Stimulated activated CD4-positive, alpha-beta T cell treated with anti-CD3 and anti-CD28 coated beads, Interleukin-4, amount 100 ng/mL, for 48 hours (primary cell): ENCODE results near the gene RASSF5.

Experiments
- DNase-seq, 2 donors: peaks; one replicate each; pipeline ENCODE4 v3.0.0-alpha.2; 2020; ENCODE audit warnings: low read depth in 2 of 2

Gene RASSF5

DNA sequence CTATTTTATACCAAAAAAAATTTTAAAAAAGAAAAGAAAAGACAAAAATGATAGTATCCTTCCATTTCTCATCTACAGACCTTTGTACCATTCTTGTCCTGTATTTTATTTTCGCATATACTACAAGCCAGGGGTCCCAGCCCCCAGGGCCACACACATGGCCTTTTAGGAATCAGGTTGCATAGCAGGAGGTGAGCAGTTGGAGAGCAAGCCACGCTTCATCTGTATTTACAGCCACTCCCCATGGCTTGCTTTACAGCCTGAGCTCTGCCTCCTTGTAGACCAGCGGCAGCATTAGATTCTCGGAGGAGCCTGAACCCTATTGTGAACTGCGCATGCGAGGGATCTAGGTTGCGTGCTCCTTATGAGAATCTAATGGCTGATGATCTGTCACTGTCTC lies 39.8 kb downstream of the RASSF5 start:
- no peak for DNase-seq

GRCh38 chr1:206550446-206550845 lies 43.1 kb downstream of the RASSF5 start:
- no peak for DNase-seq

DNA sequence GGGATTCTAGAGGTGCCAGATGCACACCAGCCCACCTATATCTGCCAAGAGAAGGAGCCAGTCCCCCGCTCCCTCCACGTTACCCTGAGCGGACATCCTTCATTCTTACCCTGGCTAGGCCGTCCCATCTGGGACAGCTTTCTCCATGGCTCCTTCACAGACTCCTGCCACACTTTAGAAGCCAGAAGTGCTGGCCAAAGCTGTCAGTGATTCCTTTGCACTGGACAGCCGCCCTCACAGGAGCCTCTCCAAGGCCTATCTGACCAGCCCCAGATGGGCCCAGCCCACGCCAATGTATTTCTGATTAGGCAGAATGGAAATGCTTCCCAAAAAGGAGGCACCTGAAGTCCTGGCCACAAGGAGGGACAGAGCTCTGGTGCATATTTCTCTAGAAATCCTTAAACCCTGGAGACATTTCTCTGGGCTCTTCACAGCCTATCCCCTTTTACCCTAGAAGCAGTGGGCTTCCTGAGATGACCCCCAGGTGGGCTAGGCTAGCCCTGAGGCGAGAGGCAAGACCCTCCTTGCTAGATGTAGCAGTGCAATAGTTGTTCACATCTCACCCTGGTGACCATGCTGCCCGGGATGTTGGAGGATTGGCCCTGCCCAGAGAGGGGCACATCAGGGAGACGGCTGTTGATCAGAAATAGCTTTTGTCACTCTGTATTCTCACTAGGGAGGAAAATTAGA lies 44.1 kb downstream of the RASSF5 start:
- DNase-seq, result no peak

DNA sequence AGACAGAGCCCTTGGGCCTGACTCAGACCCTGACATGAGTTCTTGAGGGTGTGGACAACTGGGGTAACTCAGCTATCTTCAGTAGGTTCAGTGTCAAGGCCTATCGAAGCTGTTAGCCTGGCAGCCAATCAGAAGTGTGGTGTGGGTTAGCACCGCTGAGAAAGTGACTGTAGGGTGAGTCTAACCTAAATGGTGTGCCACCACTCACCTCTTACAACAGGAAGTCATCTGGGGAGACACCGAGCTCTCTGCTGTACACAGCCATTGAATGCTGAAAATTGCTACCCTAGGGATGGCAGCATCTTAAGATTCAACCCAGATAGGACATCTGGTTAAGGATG lies 44.6 kb downstream of the RASSF5 start:
- DNase-seq, result peak; percentile 46 to 57

DNA sequence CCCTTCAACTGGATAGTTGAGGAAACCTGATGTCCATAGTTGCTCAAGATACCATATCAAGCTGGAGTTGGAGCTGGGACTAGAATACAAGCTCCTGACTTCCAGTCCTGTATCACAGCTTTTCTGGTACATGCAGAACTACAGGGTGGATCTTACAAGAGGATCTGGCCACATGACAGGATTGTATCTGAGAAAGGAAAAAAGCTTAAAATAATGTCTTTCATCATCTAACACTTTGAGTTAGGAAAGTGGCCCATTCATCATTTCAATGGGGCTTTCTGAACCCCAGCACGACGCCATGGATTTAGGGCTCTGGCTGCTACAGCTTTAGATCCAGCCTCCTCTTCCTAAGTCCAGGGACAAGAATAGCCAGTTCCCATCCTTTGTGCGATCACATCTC lies 46.9 kb downstream of the RASSF5 start:
- DNase-seq, result no peak

DNA sequence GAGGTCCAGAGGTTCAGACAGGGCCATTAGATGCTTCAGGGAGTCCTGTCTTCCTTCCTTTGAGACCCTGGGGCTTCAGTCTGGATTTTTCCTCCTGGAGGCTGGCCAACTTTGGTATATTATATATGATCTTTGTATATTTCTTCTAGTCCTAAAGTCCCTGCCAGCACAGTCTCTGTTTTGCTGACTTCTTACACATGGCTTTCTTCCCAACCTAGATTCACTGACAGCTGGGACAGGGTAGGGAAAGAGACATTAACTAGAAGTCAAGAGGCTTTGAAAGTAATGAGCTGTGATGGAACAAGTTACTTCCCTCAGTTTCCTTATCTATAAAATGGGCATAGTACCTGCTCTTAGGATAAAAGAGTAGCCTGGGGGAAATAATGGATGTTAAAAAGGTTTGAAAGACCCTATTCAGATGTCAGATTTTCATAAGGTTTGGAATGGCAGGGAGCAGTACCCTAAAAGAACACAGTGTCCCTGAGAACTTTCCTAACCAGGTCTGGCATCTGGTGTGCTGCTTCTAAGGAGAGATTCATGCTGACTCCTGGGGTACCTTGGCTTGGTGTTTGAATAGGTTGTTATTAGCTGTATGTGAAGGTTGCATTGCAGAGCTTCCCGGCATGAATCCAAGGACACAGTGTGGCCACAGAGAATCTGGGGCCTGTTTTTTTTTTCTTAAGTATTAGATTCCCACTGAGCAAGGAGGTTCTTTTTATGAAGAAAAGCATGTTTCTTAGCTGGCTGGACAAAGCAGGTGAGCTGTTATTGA lies 47.6 kb downstream of the RASSF5 start:
- DNase-seq, result no peak

DNA sequence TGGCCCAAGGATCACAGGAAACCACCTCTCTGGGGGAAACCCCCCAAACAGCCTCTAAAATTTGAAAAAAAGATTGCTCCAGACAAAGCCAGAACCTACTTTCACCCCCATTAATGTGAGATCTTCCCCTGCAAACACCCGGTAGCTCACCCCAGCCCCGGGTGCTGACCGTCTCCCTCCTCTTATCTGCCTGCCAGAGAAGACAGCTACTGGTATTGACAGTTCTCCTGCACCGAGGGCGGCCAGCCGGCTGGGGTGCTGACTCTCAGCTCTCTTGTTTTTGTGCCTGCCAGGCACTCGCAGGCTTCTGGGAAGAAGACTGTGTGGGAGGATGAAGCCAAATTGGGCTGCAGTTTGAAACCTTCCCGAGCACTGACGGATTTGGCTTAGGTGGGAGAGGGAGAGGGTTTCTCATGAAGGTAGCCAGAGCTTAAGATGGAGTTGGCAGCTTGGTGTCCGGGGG lies 48.2 kb downstream of the RASSF5 start:
- DNase-seq, result no peak

GRCh38 chr1:206556047-206556749 lies 48.9 kb downstream of the RASSF5 start:
- no peak for DNase-seq

GRCh38 chr1:206556750-206557635 lies 49.7 kb downstream of the RASSF5 start:
- peak; percentile 80 to 87 for DNase-seq

DNA sequence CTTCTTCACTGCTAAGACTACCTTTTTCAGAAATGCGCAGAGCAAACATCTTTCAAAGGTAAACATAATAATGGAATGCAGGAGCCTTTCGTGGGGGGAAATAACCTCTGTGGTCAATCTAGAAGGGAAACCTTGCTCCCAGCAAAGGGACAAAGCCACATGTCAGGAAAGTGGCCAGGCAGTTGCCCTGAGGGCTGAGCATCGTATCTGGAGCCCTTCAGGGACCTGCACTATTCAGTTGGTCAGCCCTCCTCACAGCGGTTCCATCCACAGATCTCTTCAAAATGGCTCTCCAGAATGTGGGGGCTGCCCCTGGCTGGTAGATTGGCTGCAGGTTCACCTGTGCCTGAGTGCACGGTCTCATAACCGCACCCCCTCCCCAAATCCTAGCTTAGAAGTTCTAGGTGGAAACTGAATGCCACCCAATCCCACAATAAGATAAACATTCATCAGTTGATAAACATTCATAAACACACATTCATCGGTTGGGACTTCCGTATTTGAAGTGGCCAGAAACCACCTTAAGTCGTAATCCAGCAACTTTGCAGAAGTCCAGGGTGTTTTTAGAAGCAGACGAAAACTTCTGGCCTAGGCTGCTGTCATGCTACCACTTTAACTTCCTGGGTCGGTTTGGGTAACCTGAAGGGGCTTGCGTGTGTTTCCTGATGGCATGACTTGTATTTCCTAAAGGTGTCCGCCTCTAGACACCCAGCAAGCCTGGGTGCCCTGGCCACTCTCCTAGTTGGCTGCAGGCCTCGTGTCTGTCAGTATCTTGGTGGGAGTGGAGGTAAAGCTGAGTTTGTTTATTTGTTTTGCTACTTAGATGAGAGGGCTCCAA lies 50.5 kb downstream of the RASSF5 start:
- no peak for DNase-seq

- no peak for DNase-seq
These were observed 51.7 kb downstream of the RASSF5 start for GRCh38 chr1:206558794-206559671.

DNA sequence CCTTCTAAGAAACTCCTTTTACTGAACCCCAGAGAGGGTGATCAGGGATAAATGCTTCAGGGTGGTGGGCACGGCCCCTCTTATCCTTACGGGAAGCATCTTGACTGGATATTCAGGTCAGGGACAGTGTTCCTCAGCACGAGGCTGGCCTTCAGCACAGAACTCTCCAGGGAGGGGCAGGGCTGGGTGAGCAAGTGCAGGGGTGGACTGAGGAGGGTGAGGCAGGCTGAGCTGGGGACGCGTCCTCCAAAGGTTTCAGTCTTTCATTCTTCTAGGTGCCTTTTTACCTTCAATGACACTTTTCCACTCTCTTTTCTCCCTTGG lies 52.3 kb downstream of the RASSF5 start:
- no peak for DNase-seq

GRCh38 chr1:206560007-206560716 lies 52.8 kb downstream of the RASSF5 start:
- no peak for DNase-seq

DNA sequence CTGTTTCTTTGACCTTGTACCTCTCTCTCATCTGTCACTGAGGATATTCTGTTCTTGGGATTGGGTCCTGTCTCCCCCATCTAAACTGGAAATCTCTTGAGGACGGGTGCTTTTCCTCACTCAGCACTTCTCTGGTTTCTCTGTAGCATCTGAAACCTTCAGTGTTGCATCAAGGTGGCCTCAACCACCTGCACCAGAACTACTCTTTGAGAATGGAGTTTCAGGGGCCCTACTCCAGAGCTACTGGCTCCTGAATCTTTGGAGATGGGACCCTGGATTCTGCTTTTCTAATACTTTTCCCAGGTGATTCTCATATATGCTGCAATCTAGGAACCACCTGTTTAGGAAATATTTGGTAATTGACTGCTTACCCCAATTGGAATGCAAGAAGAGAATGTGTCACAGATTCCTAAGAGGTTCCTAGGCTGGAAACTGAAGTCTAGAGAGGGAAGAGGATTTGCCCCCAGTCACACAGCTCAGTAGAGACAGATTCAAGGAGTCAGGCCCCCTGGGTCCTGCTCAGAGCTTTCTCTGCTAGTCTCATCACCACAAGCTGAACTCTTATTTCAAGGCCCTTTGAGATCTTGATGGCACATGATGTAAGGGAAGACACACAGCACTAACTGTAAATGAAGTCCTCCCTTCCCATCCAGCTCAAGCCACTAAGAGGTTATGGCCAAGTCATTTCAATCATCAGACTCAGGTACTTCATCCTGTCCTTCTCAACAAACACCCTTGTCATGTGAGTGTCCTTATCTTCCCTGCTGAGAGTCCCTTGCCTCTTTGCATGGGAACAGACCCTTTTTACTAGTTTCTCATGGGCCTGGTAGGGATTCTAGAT lies 56.3 kb downstream of the RASSF5 start:
- no peak for DNase-seq

- DNase-seq, result no peak
These were observed 58.7 kb downstream of the RASSF5 start for GRCh38 chr1:206565995-206566394.

GRCh38 chr1:206566999-206567398 lies 59.7 kb downstream of the RASSF5 start:
- no peak for DNase-seq

DNA sequence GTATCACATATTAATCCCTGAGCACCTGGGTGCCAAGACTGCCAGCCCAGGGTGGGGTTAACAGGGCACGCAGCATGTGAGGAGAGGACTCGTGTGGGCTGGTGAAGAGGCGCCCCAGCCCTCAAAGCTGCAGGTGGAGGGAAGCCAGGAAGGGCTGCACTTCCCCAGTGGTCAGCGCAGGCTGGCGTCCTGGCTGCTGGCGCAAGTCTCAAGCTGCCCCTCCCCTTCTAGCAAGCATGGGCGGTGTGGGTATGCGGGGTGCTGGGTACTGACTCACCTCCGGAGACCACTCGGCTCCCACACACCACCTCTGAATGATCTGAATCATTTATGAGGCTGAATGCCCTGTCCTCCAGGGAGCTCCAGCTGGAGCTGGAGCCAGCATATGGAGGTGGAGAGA lies 60.9 kb downstream of the RASSF5 start:
- DNase-seq, result no peak

GRCh38 chr1:206568779-206569352 lies 61.5 kb downstream of the RASSF5 start:
- no peak for DNase-seq
